Measurements from ENCODE around the gene KHDC4. TPM values are rescaled to one million over a fixed set of nuclear protein-coding genes. Genes with fewer than 3 reads are reported as not detected.

The KHDC4 gene
- total and polyA plus RNA-seq, 2 of the 13 experiments (the other 11 are each of a cell fraction or from before 2014, with no cell fraction given) = 33.5 to 92.0 TPM

- TF ChIP-seq MNT (IDR thresholded peaks at IDR 0.05) = peak; percentile 34; the same call in 1 of the 2 replicates
- TF ChIP-seq MXI1 (IDR thresholded peaks at IDR 0.05; ENCODE audit: borderline replicate concordance, low read depth, low read length) = peak; percentile 74; the same call in 2 of the 3 replicates
- TF ChIP-seq HMG20A (CRISPR knock-in tag; IDR thresholded peaks at IDR 0.05; ENCODE audit: borderline replicate concordance) = no peak
- TF ChIP-seq ZBTB25 (CRISPR knock-in tag; IDR thresholded peaks at IDR 0.05) = peak; percentile 50
- TF ChIP-seq ZNF414 (CRISPR knock-in tag; IDR thresholded peaks at IDR 0.05) = peak; percentile 57; the same call in 1 of the 2 replicates
- TF ChIP-seq ZMAT3 (CRISPR knock-in tag; conservative IDR thresholded peaks at IDR 0.05) = 0 out of 2 replicates have a peak, but pooled peaks have one; percentile 37
- peak; percentile 53 for TF ChIP-seq ZNF781 (CRISPR knock-in tag; IDR thresholded peaks at IDR 0.05; ENCODE audit: borderline replicate concordance, not compliant biosample characterization)
- TF ChIP-seq HOXD1 (CRISPR knock-in tag; IDR thresholded peaks at IDR 0.05) = peak; percentile 73; the same call in 1 of the 2 replicates
- peak; percentile 93 for TF ChIP-seq RBFOX2 (IDR thresholded peaks at IDR 0.05; ENCODE audit: low read depth, low read length)
- TF ChIP-seq IKZF1 (IDR thresholded peaks at IDR 0.05) = no peak
- peak; percentile 99 for TF ChIP-seq GABPB1 (CRISPR knock-in tag; IDR thresholded peaks at IDR 0.05)
- no peak for TF ChIP-seq ADNP (CRISPR knock-in tag; IDR thresholded peaks at IDR 0.05)
- no peak for TF ChIP-seq JUN (CRISPR knock-in tag; IDR thresholded peaks at IDR 0.05)
- no peak for TF ChIP-seq PATZ1 (CRISPR knock-in tag; IDR thresholded peaks at IDR 0.05)
- TF ChIP-seq YEATS2 (CRISPR knock-in tag; IDR thresholded peaks at IDR 0.05; ENCODE audit: borderline replicate concordance) = peak; percentile 92
- 0 out of 2 replicates have a peak, but pooled peaks have one; percentile 23 for TF ChIP-seq CCDC6 (CRISPR knock-in tag; IDR thresholded peaks at IDR 0.05)
- TF ChIP-seq IRF9 (CRISPR knock-in tag; IDR thresholded peaks at IDR 0.05; ENCODE audit: borderline replicate concordance) = peak; percentile 57
- TF ChIP-seq RFX5 (IDR thresholded peaks at IDR 0.05; ENCODE audit: low read depth, low read length) = 0 out of 2 replicates have a peak, but pooled peaks have one; percentile 10
- no peak for TF ChIP-seq ZNF451 (CRISPR knock-in tag; IDR thresholded peaks at IDR 0.05)
- TF ChIP-seq ZNF629 (CRISPR knock-in tag; conservative IDR thresholded peaks at IDR 0.05) = no peak
- TF ChIP-seq MED1 (CRISPR knock-in tag; IDR thresholded peaks at IDR 0.05) = peak; percentile 62
These were observed at the start of gene KHDC4 (continued) for GRCh38 chr1:155934097-155934935.
